Naive thymus-derived CD8-positive, alpha-beta T cell (primary cell): Measurements from ENCODE around the gene VAMP4. TPM values are rescaled to one million over a fixed set of nuclear protein-coding genes. Genes with fewer than 3 reads are reported as not detected.

Source experiments
- ATAC-seq, 2 donors: fragments of 150-1000 bp; cut with Tn5 transposase in 1 of 2; sonication (Bioruptor Pico), chemical (Tn5 transposase) in 1 of 2; 1 replicate in 1 of 2; 2 replicates in 1 of 2; pipeline ENCODE4 v1.10.0; 2021; ENCODE audit warnings: mild to moderate bottlenecking in 2 of 2, moderate library complexity in 2 of 2
- POLR2A ChIA-PET: fragments of 350-600 bp; sonication (Branson Sonifier 250); formaldehyde crosslinking; loops from one replicate; lab custom pipeline; 2021; ENCODE audit warnings: antibody characterized with exemption; lab: Charles Lee
- DNase-seq, 10 donors: peaks; one replicate each; pipeline versions ENCODE4 v3.0.0 to v3.0.0-alpha.2; 2020 to 2022
- H3K27ac Mint-ChIP-seq, 10 donors: one replicate each; pipeline ENCODE4 v1.8.0; 2020 to 2022; ENCODE audit warnings: mild to moderate bottlenecking in 10 of 10, mixed read lengths in 10 of 10, moderate library complexity in 4 of 10, inconsistent platforms in 1 of 10
- H3K27me3 Mint-ChIP-seq, 5 donors: one replicate each; pipeline ENCODE4 v1.8.0; 2021 to 2022; ENCODE audit warnings: mixed read lengths in 5 of 5
- H3K36me3 Mint-ChIP-seq, 3 donors: one replicate each; pipeline ENCODE4 v1.8.0; 2020 to 2022; ENCODE audit warnings: mixed read lengths in 3 of 3, mild to moderate bottlenecking in 2 of 3, inconsistent platforms in 1 of 3
- H3K4me1 Mint-ChIP-seq, 4 donors: one replicate each; pipeline ENCODE4 v1.8.0; 2021 to 2022; ENCODE audit warnings: mixed read lengths in 4 of 4
- H3K4me3 Mint-ChIP-seq, 10 donors: one replicate each; pipeline ENCODE4 v1.8.0; 2020 to 2022; ENCODE audit warnings: mild to moderate bottlenecking in 10 of 10, mixed read lengths in 10 of 10, moderate library complexity in 6 of 10, inconsistent platforms in 1 of 10
- H3K9me3 Mint-ChIP-seq, 9 donors: one replicate each; pipeline ENCODE4 v1.8.0; 2020 to 2022; ENCODE audit warnings: mixed read lengths in 9 of 9, mild to moderate bottlenecking in 3 of 9, inconsistent platforms in 1 of 9, moderate library complexity in 1 of 9
- polyA plus RNA-seq, 3 donors: library from polyadenylated mRNA; unstranded; fragments of 300-500 nt; fragmentation: Illumina TruSeq; gene quantifications; one replicate each; pipeline ENCODE4 v1.2.3, GENCODE V29; 2021
- total RNA-seq, 8 experiments: library from RNA in 2 of 8; stranded (reverse) in 2 of 8; gene quantifications; one replicate each; pipeline ENCODE4 v1.2.3 and lab custom pipeline; 2021 to 2026

Gene VAMP4
- total and polyA plus RNA-seq, 5 experiments from 2014 or later = 18.3 to 28.0 (median 19.9) TPM

DNA sequence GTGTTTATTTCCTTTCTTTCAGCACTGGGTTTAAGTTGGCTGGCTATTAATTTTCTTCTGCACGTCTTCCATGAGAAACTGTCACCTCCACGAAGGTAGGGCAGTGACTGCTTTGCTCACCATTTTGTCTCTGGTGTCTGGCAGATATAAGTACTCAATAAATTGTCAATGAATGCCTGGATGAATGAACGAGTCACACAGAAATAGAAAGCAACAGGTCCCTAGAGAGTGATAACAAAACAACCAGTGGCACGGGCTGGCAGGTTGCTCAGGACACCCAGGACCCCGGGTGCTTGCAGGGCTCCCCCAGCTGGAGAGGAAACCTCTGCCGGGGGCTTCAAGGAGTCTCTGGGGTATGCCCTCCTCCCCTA is 86.1 kb downstream of the VAMP4 start:
- no peak for ATAC-seq
- no peak for DNase-seq
- Mint-ChIP-seq H3K36me3 (no peaks in the 10 kb centered on the region), H3K27ac (peak overlapping the region in 1 of 10 donors; percentile 29), H3K27me3 (peaks cover 8 to 51% (median 18%) of the 10 kb centered on the region in 5 donors), H3K9me3 (no peaks in the 10 kb centered on the region), H3K4me3 (peak overlapping the region in 6 of 10 donors; percentile 31 to 58 (median 38)), H3K4me1 (peaks cover 6 to 10% (median 10%) of the 10 kb centered on the region in 4 donors)
- POLR2A ChIA-PET = no interaction called here

DNA sequence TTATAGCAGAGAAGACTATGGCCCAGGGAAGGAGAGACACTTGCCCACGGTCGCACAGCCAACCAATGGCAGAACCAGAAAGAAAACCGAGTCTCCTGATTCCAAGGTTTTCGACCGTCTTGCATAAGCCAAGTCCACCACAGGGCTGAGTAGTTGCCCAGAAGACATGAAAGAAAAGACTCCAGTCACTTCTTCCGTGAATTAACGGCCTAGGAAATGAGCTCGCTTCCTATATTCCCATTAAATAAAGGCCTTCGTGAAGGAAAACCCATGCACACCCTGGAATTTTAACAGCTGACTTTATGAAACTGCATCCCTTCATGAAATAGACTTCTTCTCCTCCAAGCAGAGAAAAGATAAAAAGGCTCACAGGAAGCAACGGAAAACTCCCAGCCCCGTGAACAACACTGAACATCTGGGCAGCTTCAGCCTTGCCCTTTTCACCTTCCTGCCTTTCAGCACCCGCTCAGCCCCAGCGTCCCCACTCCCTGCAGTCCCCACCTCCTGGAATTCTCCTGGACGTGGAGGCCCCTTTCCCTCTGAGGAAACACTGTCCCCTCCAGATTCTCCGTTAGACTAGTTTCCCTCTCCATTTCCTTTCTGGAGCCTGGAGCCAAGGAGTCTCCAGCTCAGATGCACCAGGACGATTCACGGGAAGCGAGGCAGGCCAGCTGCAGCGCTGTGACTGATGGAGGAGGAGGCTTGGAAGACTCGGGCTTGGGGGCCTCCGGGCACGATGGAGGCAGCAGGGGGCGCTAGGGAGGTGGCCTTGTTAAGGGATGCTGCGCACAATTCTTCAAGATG is 86.7 kb downstream of the VAMP4 start:
- peak overlapping the region in 7 of 10 donors; percentile 20 to 58 (median 32) for H3K4me3 Mint-ChIP-seq
- POLR2A ChIA-PET = no interaction called here
- ATAC-seq = peak; percentile 65 to 71
- H3K4me1 Mint-ChIP-seq = peaks cover 6 to 10% (median 10%) of the 10 kb centered on the region in 4 donors
- H3K27ac Mint-ChIP-seq = peak overlapping the region in 1 of 10 donors; percentile 24
- peak; percentile 18 to 79 (median 48) for DNase-seq
- H3K36me3 Mint-ChIP-seq = no peaks in the 10 kb centered on the region
- H3K9me3 Mint-ChIP-seq = no peaks in the 10 kb centered on the region
- peaks cover 8 to 51% (median 18%) of the 10 kb centered on the region in 5 donors for H3K27me3 Mint-ChIP-seq

DNA sequence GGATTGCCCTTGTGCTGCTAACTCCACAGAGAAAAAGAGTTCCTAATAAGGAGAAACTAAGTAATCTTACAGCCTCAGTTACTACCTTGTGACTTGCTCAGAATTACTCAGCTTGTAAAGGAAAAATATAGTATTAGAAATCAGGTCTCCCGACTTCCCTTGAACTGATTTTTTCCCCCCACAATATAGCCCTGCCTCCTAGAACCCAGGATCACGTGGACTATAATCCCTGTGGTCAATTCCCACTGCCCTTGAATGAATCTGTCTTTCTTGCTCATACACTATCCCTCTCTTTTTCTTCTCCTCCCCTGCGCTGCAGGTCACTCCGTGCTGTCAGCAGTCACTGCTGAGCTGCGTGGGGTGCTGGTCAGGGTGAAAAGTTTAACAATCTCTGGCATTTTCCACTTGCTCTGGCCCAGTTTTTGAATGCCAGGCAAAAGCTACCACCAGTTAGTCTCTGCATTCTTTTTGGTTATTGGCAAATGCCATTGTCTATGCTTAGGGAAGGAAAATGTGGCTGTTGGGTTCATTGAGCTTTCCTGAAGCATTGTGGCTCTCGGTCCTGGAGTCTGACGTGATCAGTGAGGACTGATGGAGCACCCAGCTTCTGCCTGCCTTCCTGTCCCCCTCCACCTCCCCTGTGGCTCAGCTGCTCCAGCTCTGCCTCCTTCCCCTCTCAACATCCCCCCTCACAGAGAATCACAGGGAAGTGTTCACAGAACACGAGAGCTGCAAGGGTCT is 87.5 kb downstream of the VAMP4 start:
- no peak overlapping the region for H3K27ac Mint-ChIP-seq
- POLR2A ChIA-PET = no interaction called here
- H3K9me3 Mint-ChIP-seq = no peaks in the 10 kb centered on the region
- no peak for DNase-seq
- H3K27me3 Mint-ChIP-seq = peaks cover 8 to 51% (median 18%) of the 10 kb centered on the region in 5 donors
- no peak for ATAC-seq
- no peaks in the 10 kb centered on the region for H3K36me3 Mint-ChIP-seq
- no peak overlapping the region for H3K4me3 Mint-ChIP-seq
- H3K4me1 Mint-ChIP-seq = peaks cover 6 to 10% (median 10%) of the 10 kb centered on the region in 4 donors

DNA sequence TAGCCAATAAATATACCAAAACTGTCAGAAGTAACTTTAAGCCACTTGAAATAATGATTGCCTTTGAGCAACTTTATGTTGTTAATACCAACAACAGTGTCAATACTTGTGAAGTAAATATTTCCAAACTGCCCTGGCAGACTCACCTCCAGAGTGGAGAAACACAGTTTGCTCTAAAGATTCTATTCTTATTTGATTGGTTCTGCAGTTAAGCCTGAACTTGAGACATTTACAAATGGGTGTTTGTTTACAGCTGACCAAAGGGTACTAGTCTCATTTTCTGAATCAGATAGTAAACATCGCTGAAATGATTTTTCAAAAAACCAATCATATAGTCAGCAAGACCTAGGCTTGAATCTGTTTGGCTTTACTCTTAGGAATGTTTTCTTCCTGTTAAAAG is 88.1 kb downstream of the VAMP4 start:
- DNase-seq = no peak
- Mint-ChIP-seq H3K9me3 (no peaks in the 10 kb centered on the region), H3K27ac (no peak overlapping the region), H3K27me3 (peaks cover 8 to 51% (median 18%) of the 10 kb centered on the region in 5 donors), H3K36me3 (no peaks in the 10 kb centered on the region), H3K4me3 (no peak overlapping the region), H3K4me1 (peaks cover 6 to 10% (median 10%) of the 10 kb centered on the region in 4 donors)
- no peak for ATAC-seq
- POLR2A ChIA-PET = no interaction called here

DNA sequence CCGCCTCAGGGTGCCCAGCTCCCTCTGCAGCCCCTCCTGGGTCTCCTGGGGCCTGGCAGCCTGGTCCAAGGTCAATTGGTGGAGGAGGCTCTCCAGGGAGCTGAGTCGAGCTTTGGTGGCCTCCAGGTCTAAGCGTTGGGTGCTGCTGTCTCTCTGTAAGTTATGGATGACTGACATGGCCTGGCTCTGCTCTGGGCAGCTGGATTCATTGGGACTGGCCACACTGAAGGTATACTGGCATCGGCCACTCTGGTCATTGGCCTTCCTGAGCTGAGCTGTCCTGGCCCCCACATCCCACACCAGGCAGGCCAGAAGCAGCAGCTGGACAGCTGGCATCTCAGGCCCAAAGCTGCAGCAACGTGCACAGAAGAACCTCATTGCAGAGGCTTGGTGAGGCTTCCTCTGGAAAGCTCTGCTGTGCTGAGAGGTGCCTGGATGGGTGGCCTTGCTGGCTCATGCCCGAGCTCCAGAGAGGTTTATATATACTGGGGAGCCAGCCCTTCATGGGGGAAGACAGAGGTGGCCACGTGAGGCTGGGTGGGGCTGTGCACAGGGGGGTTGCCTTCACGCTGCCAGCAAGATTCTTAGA is 89.5 kb downstream of the VAMP4 start, which contains the start of gene MYOC:
MYOC (minus strand) TSS at position 455 of the 589 bp plus-strand sequence; CDS start at position 378, 77 bp downstream.
- POLR2A ChIA-PET = no interaction called here
- H3K27me3 Mint-ChIP-seq = peaks cover 8 to 44% (median 14%) of the 10 kb centered on the region in 5 donors

More for the DNA sequence above, 89.5 kb downstream of the VAMP4 start, which contains the start of gene MYOC:
- H3K9me3 Mint-ChIP-seq = no peaks in the 10 kb centered on the region
- no peak for ATAC-seq
- H3K27ac Mint-ChIP-seq = peak within 1 kb of the TSS in 2 of 10 donors; percentile 12 to 58
- DNase-seq = no peak
- H3K4me3 Mint-ChIP-seq = no peak within 1 kb of the TSS
- H3K36me3 Mint-ChIP-seq = no peaks in the 10 kb centered on the region
- peaks cover 6 to 10% (median 10%) of the 10 kb centered on the region in 4 donors for H3K4me1 Mint-ChIP-seq

Other genes starting within 250 kb of the VAMP4 start
- gene MYOCOS, start 119.8 kb downstream of the VAMP4 start, total RNA-seq = under 1 TPM; 0.47 to 0.70 TPM
- not detected for gene MYOCOS, start 119.8 kb downstream of the VAMP4 start, polyA plus RNA-seq
- gene MYOC, start 89.4 kb downstream of the VAMP4 start, total RNA-seq = not detected
- not detected for gene MYOC, start 89.4 kb downstream of the VAMP4 start, polyA plus RNA-seq
- 10 to 100 TPM; 32.0 to 32.7 TPM for gene METTL13, start 39.6 kb upstream of the VAMP4 start, total RNA-seq
- gene METTL13, start 39.6 kb upstream of the VAMP4 start, polyA plus RNA-seq = 10 to 100 TPM; 19.5 to 41.2 (median 33.4) TPM
- gene DNM3, start 99.4 kb upstream of the VAMP4 start, total RNA-seq = 1 to 10 TPM; 1.6 to 2.3 TPM
- gene DNM3, start 99.4 kb upstream of the VAMP4 start, polyA plus RNA-seq = under 1 TPM; 0.36 to 0.41 (median 0.37) TPM